AG04449 (cell line): ENCODE measurements around the gene MRM1.

Source experiments
- CTCF ChIA-PET: fragments of 350-600 bp; formaldehyde crosslinking; extraction: SDS; loops from one replicate; lab custom pipeline; 2021; ENCODE audit warnings: antibody characterized with exemption; lab: Yijun Ruan, JAX
- POLR2A ChIA-PET: fragments of 400-600, 350-600 bp; formaldehyde crosslinking; extraction: SDS; loops from one replicate; lab custom pipeline; 2020; ENCODE audit warnings: antibody characterized with exemption, inconsistent platforms; lab: Yijun Ruan, JAX
- DNase-seq: peaks from one replicate; pipeline ENCODE4 v3.0.0-alpha.2; 2010; ENCODE audit warnings: low read depth, low spot score
- H3K4me3 ChIP-seq: 2 replicates; pipeline ENCODE4 v1.5.1; 2011; ENCODE audit warnings: low read depth, mild to moderate bottlenecking, control low read depth, low read length
- CTCF ChIP-seq: IDR thresholded peaks from one replicate; pipeline ENCODE4 v1.5.1; 2011; ENCODE audit warnings: mild to moderate bottlenecking, moderate library complexity, low read length, control low read depth, inconsistent platforms; ENCODE audit not compliant: insufficient read depth; ENCODE audit errors: missing control alignments

Gene MRM1

GRCh38 chr17:36616061-36617029, 15.0 kb downstream of the MRM1 start:
- DNase-seq, result no peak
- ChIA-PET CTCF (interaction anchor here (1.2 to 9.4 kb wide), 4 partner anchors 7 to 431 kb away, joined by 3 to 93 read pairs (median 9); no protein-coding TSS in a partner anchor), POLR2A (no interaction called here)

DNA sequence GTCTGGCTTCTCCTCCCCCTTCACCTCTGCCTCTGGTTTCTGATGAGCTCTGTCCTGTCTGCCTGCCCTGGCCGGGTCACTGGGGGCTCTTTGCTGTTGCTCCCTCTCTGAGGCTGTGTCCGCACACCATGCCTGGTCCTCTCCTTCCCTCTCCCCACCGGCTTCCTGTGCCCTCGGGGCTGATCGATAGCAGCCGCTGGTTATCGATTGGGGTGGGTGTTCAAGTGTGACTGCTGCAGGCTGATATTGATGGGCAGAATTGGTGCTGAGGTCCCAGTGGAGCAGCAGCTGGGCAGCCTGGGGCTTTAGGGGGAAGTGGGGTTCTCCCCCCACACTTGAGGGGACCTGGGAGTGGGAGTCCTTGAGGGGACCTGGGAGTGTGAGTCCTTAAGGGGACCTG, 16.4 kb downstream of the MRM1 start:
- CTCF ChIA-PET, result interaction anchor here (1.2 to 9.4 kb wide), 2 partner anchors 10 to 11 kb away, joined by 3 to 93 read pairs; no protein-coding TSS in a partner anchor
- POLR2A ChIA-PET, result no interaction called here
- no peak for DNase-seq
- TF ChIP-seq CTCF, result no peak
- no peak overlapping the region for H3K4me3 ChIP-seq

More at GRCh38 chr17:36616061-36617029, 15.0 kb downstream of the MRM1 start:
- H3K4me3 ChIP-seq, result no peak overlapping the region
- no peak for TF ChIP-seq CTCF

- CTCF ChIA-PET, result interaction anchor here (1.2 to 7.9 kb wide), 3 partner anchors 9 to 423 kb away, joined by 4 to 93 read pairs (median 27); partner anchors contain the start of gene MRM1
- no peak overlapping the region for H3K4me3 ChIP-seq
- DNase-seq, result no peak
- POLR2A ChIA-PET, result no interaction called here
- no peak for TF ChIP-seq CTCF
Observed at GRCh38 chr17:36623281-36623680, 21.9 kb downstream of the MRM1 start.

- TF ChIP-seq CTCF, result no peak
- ChIA-PET CTCF (interaction anchor here (0.7 to 7.9 kb wide), 16 partner anchors 10 to 616 kb away, joined by 3 to 170 read pairs (median 4); partner anchors contain the start of gene MRM1), POLR2A (no interaction called here)
- DNase-seq, result no peak
- no peak overlapping the region for H3K4me3 ChIP-seq
Observed at GRCh38 chr17:36625188-36625587, 23.8 kb downstream of the MRM1 start.

DNA sequence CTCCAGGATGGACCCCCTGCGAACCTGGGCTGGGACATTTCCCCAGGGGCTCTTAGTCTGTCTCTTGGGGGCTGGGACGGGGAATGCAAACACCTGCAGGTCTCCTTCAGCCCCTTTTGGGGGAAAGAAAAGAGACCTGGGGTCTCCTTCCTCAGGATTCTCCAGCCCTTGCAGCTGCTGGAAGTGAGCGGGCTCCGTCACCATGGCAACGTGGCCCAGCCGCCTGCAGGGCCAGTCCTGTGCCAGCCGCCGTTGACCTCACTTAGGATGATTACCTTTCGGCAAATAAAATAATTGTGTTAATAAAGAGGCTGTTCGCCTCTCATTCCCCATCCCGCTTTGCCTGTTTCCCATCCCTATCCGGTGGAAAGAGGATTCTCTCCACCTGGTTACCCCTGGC, 25.7 kb downstream of the MRM1 start:
- POLR2A ChIA-PET, result no interaction called here
- H3K4me3 ChIP-seq, result no peak overlapping the region
- CTCF ChIA-PET, result interaction anchor here (1.3 to 7.9 kb wide), 12 partner anchors 11 to 613 kb away, joined by 3 to 170 read pairs (median 9); no protein-coding TSS in a partner anchor
- TF ChIP-seq CTCF, result no peak
- no peak for DNase-seq

DNA sequence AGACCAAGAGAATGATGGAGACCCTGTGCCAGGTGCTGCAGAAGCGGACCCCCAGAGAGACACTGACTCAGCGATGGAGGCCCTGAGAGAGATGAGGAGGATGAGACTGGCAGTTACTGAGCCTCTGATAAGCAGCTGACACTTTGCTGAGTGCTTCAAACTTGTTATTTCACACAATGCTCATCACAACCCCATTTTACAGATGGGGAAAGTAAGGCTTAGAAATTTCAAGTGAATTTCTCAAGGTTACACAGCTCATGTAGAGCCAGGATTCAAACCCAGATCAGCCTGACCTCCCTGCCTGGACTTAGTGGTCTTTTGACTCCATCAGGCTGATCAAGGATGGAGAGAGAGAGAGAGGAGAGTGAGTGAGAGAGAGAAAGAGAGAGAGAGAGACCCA, 27.2 kb downstream of the MRM1 start:
- CTCF ChIA-PET, result interaction anchor here (0.9 to 7.9 kb wide), 19 partner anchors 10 to 745 kb away, joined by 3 to 170 read pairs (median 7); no protein-coding TSS in a partner anchor
- no peak for TF ChIP-seq CTCF
- POLR2A ChIA-PET, result no interaction called here
- no peak overlapping the region for H3K4me3 ChIP-seq
- DNase-seq, result no peak
